HG02759 (cell line): ENCODE data around the gene ARFGEF3.

Experiments
- ATAC-seq: cut with Tn5 transposase; IDR thresholded peaks from one replicate; pipeline ENCODE4 v1.9.1; 2021; ENCODE audit warnings: mild to moderate bottlenecking, moderate library complexity; ENCODE audit not compliant: unreplicated experiment

ARFGEF3 gene

DNA sequence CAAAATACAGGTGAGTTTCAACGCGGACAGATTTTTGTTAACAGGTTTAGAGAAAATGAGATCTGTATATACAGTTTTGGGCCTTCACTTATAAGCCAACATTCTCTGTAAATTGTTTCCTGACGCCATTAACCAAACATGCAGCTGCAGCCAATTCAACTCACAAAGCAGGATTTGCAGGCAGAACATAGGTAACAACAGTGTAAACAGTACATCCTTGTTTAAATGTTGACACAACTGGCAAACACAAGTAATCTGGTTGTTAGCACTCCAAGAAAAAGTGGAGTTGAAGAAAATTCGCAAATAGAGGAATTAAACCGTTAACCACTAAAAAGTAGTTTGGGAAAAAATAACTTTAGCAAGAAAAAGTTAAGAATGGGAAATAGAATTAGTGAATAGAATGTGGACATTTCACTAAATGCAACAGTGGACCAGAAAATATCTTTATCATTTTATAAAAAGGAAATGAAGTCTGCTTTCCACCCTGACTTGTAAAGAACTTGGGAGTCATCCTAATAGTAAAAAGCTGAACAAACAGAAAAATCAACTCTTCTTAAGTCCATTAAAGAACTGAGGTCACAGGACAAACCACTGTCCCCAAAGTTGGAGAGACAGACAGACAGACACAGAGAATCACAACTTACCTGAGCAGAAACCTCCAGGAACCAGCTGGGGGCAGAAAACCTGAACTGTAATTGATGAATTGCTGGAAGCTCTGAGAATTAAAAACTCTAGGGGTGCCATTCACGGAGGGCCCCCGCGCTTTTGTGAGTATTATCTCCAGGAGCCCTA is 226.0 kb downstream of the ARFGEF3 start:
- ATAC-seq = no peak

DNA sequence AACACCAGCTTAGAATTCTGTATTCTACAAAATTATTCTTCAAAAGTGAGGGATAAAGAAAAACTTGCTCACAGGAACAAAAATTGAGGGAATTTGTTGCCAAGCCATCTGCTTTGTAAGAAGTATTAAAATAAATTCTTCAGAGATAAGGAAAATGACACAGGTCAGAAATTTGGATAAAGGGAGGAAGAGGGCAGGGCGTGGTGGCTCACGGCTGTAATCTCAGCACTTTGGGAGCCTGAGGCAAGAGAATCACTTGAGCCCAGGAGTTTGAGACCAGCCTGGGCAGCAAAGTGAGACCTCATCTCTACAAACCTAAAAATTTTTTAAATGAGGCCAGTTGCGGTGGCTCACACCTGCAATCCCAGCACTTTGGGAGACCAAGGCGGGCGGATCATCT is 227.8 kb downstream of the ARFGEF3 start:
- ATAC-seq = no peak
